ENCODE data around the gene MSL3B.

Gene MSL3B

GRCh38 chr2:233821709-233822100 is 46.5 kb downstream of the MSL3B start:
- intact Hi-C loops (cut with DNase I, micrococcal nuclease) = no loop called here
- DNase-seq (no peak), ATAC-seq (no peak)
- Histone ChIP-seq H3K9me3 (no peaks in the 10 kb centered on the region), H3K4me1 (ENCODE audit: low read depth) (no peaks in the 10 kb centered on the region), H3K4me3 (no peak overlapping the region), H3K36me3 (ENCODE audit: low read depth) (no peaks in the 10 kb centered on the region)
- no peak for TF ChIP-seq CTCF (IDR thresholded peaks at IDR 0.05)

GRCh38 chr2:233821196-233821595 is 47.0 kb downstream of the MSL3B start:
- intact Hi-C loops (cut with DNase I, micrococcal nuclease) = no loop called here
- H3K4me3 ChIP-seq = no peak overlapping the region
- no peaks in the 10 kb centered on the region for H3K9me3 ChIP-seq
- ATAC-seq (no peak), DNase-seq (no peak)
- H3K4me1 ChIP-seq (ENCODE audit: low read depth) = no peaks in the 10 kb centered on the region
- no peaks in the 10 kb centered on the region for H3K36me3 ChIP-seq (ENCODE audit: low read depth)
- TF ChIP-seq CTCF (IDR thresholded peaks at IDR 0.05) = no peak

GRCh38 chr2:233820774-233821105 is 47.4 kb downstream of the MSL3B start:
- DNase-seq (no peak), ATAC-seq (no peak)
- TF ChIP-seq CTCF (IDR thresholded peaks at IDR 0.05) = no peak
- no peaks in the 10 kb centered on the region for H3K4me1 ChIP-seq (ENCODE audit: low read depth)
- H3K9me3 ChIP-seq = no peaks in the 10 kb centered on the region
- H3K36me3 ChIP-seq (ENCODE audit: low read depth) = no peaks in the 10 kb centered on the region
- intact Hi-C loops (cut with DNase I, micrococcal nuclease) = no loop called here
- no peak overlapping the region for H3K4me3 ChIP-seq

GRCh38 chr2:233819884-233820773 is 48.1 kb downstream of the MSL3B start:
- Histone ChIP-seq H3K36me3 (ENCODE audit: low read depth) (no peaks in the 10 kb centered on the region), H3K9me3 (no peaks in the 10 kb centered on the region), H3K4me1 (ENCODE audit: low read depth) (no peaks in the 10 kb centered on the region), H3K4me3 (no peak overlapping the region)
- intact Hi-C loops (cut with DNase I, micrococcal nuclease) = no loop called here
- DNase-seq (no peak), ATAC-seq (no peak)
- no peak for TF ChIP-seq CTCF (IDR thresholded peaks at IDR 0.05)

GRCh38 chr2:233818639-233819621 is 49.3 kb downstream of the MSL3B start:
- no peak for ATAC-seq
- Histone ChIP-seq H3K4me3 (no peak overlapping the region), H3K36me3 (ENCODE audit: low read depth) (no peaks in the 10 kb centered on the region), H3K4me1 (ENCODE audit: low read depth) (no peaks in the 10 kb centered on the region), H3K9me3 (no peaks in the 10 kb centered on the region)
- intact Hi-C loops (cut with DNase I, micrococcal nuclease) = no loop called here
- no peak for DNase-seq
- TF ChIP-seq CTCF (IDR thresholded peaks at IDR 0.05) = no peak
